Tibial nerve (tissue), 3 donors: ENCODE measurements around the gene NANP.

Experiments
- CTCF ChIP-seq, 5 experiments: fragments of 200-600 bp in 3 of 5; fragments of 450-650 bp in 2 of 5; sonication (generic) in 3 of 5; IDR thresholded peaks; one replicate each; pipeline ENCODE4 v1.5.1; 2016 to 2019; ENCODE audit warnings: antibody characterized with exemption in 5 of 5, mild to moderate bottlenecking in 3 of 5, moderate library complexity in 2 of 5
- POLR2A ChIP-seq, 2 donors: fragments of 450-650 bp; IDR thresholded peaks; one replicate each; pipeline ENCODE4 v1.6.1; 2017; ENCODE audit warnings: antibody characterized with exemption in 2 of 2, mild to moderate bottlenecking in 2 of 2, moderate library complexity in 2 of 2

- no peak for TF ChIP-seq CTCF (IDR thresholded peaks at IDR 0.05)
- no peak for TF ChIP-seq POLR2A (IDR thresholded peaks at IDR 0.05)
Observed at GRCh38 chr20:25604611-25605010, 19.2 kb downstream of the NANP start.
